Adipocyte (in vitro differentiated cells): ENCODE results near the gene SLC22A16.
"Not testable (repeated sequence)": the region's sequence is repeated elsewhere in the genome, so short reads cannot be mapped to it uniquely, and the experiment has no call there.

Source experiments
- DNase-seq: peaks from one replicate; pipeline ENCODE4 v3.0.0-alpha.2; 2015; ENCODE audit warnings: low read depth
- H3K27me3 ChIP-seq: replicated peaks from 2 replicates; pipeline ENCODE4 v1.7.0; 2013; ENCODE audit warnings: mild to moderate bottlenecking, low read length, moderate library complexity; ENCODE audit not compliant: control insufficient read depth, insufficient read depth
- H3K36me3 ChIP-seq: 2 replicates; pipeline ENCODE4 v1.7.0; 2013; ENCODE audit warnings: low read length, mild to moderate bottlenecking, moderate library complexity; ENCODE audit not compliant: control insufficient read depth, insufficient read depth, severe bottlenecking
- H3K4me1 ChIP-seq: 2 replicates; pipeline ENCODE4 v1.7.0; 2013; ENCODE audit warnings: mild to moderate bottlenecking, low read length, moderate library complexity; ENCODE audit not compliant: control insufficient read depth, insufficient read depth
- H3K4me3 ChIP-seq: 2 replicates; pipeline ENCODE4 v1.7.0; 2013; ENCODE audit warnings: mild to moderate bottlenecking, low read length, moderate library complexity
- H3K9ac ChIP-seq: 2 replicates; pipeline ENCODE4 v1.7.0; 2013; ENCODE audit warnings: mild to moderate bottlenecking, low read length, moderate library complexity
- H3K9me3 ChIP-seq: 2 replicates; pipeline ENCODE4 v1.7.0; 2013; ENCODE audit warnings: mild to moderate bottlenecking, low read length, moderate library complexity; ENCODE audit not compliant: control insufficient read depth

SLC22A16 gene

DNA sequence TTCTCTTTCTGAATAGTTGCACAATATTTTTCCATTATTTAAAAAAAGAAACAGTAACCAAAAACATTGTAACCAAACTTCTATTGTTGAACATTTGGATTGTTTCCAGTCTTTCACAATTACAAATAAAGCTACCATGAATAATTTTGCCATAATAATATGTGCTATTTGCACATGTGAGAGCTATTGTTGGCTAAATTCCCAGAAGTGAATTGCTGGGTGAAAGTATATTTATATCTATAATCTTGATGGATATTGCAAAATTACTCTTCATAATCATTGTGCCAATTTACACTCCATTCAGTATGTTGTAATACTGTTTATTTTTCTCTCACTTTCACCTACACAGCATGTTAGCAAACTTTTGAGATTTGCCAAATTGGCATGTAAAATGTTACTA lies 36.6 kb upstream of the SLC22A16 start:
- no peak overlapping the region for H3K9ac ChIP-seq
- peak; percentile 66 for DNase-seq

DNA sequence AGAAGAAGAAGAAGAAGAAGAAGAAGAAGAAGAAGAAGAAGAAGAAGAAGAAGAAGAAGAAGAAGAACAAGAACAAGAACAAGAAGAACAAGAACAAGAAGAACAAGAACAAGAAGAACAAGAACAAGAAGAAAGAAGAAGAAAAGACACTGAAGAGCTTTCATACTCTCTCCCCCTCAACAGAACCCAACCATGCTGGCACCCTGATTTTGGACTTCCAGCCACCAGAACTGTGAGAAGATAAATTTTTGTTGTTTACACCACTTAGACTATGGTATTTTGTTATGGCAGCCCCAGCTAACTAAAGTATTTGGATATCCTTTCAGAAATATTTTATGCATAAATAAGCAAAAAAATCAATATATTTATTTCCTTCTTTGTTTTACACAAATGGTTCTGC lies 36.1 kb upstream of the SLC22A16 start:
- not testable (repeated sequence) for DNase-seq, H3K36me3 ChIP-seq, H3K9ac ChIP-seq, H3K4me3 ChIP-seq, H3K27me3 ChIP-seq, H3K9me3 ChIP-seq
- H3K4me1 ChIP-seq, result peaks cover 18% of the 10 kb centered on the region

More for the DNA sequence above, 36.6 kb upstream of the SLC22A16 start:
- Histone ChIP-seq H3K9me3 (no peaks in the 10 kb centered on the region), H3K36me3 (no peaks in the 10 kb centered on the region), H3K27me3 (no peaks in the 10 kb centered on the region), H3K4me3 (no peak overlapping the region), H3K4me1 (peaks cover 23% of the 10 kb centered on the region)

DNA sequence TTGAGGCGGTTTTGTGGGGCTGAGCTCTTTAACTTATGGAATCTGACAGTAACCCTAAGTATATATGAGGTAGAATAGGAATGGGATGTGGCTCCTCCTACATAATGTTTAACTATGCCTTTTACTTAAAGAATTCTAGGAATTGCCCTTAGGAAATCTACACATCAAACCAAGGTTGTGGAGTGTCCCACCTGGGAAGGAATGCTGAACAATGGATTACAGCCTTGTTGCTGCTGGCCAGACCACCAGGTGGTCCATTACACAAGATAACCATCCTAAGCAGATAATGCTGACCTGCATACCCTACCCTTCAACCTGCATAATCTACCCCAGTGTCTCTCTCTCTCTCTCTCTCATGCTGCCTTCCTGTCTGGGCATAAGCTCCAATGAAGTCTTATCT lies 35.0 kb upstream of the SLC22A16 start:
- H3K36me3 ChIP-seq, result no peaks in the 10 kb centered on the region
- no peaks in the 10 kb centered on the region for H3K9me3 ChIP-seq
- no peak overlapping the region for H3K4me3 ChIP-seq
- H3K4me1 ChIP-seq, result peaks cover 9% of the 10 kb centered on the region
- H3K27me3 ChIP-seq, result no peaks in the 10 kb centered on the region
- no peak overlapping the region for H3K9ac ChIP-seq
- DNase-seq, result no peak

DNA sequence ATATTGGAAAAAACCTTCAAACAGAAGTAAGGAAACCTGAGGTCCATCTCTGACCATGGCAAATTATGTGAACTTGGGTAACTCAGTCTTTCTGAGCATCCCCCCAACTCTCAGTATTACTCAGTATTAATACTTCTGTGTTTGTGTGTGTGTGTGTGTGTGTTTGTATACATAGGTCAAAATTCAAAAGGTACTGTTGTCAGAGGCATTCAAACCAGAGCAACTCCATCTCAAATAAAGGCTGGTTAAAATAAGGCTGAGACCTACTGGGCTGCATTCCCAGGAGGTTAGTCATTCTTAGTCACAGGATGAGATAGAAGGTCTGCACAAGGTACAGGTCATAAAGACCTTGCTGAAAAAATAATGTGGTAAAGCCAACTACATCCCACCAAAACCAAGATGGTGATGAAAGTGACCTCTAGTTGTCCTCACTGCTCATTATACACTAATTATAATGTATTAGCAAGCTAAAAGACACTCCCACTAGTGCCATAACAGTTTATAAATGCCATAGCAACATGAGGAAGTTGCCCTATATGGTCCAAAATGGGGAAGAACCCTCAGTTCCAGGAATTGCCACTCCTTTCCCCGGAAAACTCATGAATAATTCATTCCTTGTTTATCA lies 33.3 kb upstream of the SLC22A16 start:
- no peaks in the 10 kb centered on the region for H3K9me3 ChIP-seq
- no peaks in the 10 kb centered on the region for H3K36me3 ChIP-seq
- H3K9ac ChIP-seq, result no peak overlapping the region
- H3K27me3 ChIP-seq, result no peaks in the 10 kb centered on the region
- peak; percentile 17 for DNase-seq
- peaks cover 9% of the 10 kb centered on the region for H3K4me1 ChIP-seq
- no peak overlapping the region for H3K4me3 ChIP-seq

DNA sequence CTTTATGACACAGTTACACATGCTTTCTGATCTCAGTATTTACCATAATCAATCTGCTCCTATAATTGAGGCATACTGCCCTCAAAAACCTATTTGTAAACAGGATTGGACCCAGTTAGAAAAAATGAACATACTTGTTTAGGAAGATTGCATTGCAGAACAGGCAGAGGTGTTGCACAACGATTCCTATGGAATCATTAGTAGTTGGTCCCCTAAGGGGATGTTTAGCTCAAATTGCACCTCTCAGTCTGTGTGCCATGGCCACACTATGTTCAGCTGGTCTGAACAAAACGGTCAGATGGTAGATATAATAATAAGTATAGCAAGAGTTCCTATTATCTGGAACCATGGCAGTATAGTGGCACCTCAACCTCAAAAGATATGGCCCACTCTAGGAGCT lies 28.5 kb upstream of the SLC22A16 start:
- not testable (repeated sequence) for H3K36me3 ChIP-seq, H3K9ac ChIP-seq, H3K27me3 ChIP-seq, DNase-seq, H3K9me3 ChIP-seq, H3K4me1 ChIP-seq, H3K4me3 ChIP-seq

DNA sequence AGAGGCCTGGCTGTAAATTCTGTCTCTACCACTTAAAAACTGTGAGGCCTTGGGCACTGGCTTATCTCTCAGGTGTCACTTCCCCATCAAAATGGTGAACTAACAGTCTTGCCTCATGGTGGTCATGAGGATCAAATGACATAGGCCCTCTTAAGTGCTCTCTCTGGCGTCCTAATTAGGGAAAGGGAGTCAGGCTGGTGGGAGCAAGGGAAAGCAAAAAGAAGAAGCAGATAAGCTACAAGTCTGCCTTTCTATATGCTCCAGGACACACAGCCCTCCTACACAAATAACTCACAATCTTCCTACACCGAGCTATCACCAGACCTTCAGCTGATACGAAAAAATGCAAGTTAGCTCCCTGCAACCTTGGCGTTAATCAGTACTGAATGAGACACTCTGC lies 19.5 kb upstream of the SLC22A16 start:
- Histone ChIP-seq H3K4me3 (no peak overlapping the region), H3K9ac (no peak overlapping the region), H3K9me3 (no peaks in the 10 kb centered on the region), H3K36me3 (no peaks in the 10 kb centered on the region), H3K4me1 (peaks cover 16% of the 10 kb centered on the region), H3K27me3 (peaks cover 13% of the 10 kb centered on the region)
- DNase-seq, result no peak

DNA sequence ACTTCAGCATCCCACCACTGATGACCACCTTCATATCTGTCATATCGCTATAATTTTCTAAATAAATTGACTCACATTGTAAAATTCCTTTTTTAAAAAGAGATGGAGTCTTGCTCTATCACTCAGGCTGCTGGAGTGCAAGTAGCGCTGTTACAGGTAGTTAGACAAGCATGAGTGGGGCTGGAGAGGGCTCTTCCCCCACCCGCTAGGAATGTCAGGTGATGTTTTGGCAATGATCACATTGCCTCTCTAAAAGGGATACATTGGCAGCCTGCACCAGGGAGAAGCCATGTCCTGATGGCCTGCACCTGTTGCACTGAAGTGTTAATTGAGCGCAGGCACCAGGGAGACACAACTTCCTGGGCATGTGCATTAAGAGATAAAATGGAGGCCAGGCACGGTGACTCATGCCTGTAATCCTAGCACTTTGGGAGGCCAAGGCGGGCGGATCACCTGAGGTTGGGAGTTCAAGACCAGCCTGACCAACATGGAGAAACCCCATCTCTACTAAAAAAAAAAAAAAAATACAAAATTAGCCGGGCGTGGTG lies 16.9 kb upstream of the SLC22A16 start:
- DNase-seq, result no peak
- Histone ChIP-seq H3K9me3 (no peaks in the 10 kb centered on the region), H3K9ac (no peak overlapping the region), H3K4me3 (no peak overlapping the region), H3K4me1 (peaks cover 16% of the 10 kb centered on the region), H3K27me3 (peaks cover 11% of the 10 kb centered on the region), H3K36me3 (no peaks in the 10 kb centered on the region)

DNA sequence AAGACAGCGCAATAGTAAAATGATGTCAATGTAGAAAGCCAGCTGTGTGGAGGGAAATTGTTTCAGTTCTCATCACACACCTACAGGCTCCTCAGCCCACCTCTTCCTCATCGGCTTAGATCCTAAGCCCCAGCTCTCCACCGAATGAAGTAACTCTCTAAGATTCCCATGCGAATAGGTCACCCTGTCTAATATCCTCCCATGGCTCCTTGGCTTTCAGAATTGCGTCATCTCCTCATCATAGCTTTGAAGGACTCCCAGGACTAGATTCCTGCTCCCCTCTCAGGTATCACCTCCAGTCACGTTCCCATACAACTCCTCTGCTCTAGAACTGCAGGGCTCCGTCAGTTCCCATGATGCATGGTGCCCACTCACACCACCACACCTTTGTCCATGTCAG lies 16.2 kb upstream of the SLC22A16 start:
- peaks cover 16% of the 10 kb centered on the region for H3K4me1 ChIP-seq
- no peak overlapping the region for H3K4me3 ChIP-seq
- no peak for DNase-seq
- no peaks in the 10 kb centered on the region for H3K36me3 ChIP-seq
- H3K9me3 ChIP-seq, result no peaks in the 10 kb centered on the region
- H3K9ac ChIP-seq, result no peak overlapping the region
- peaks cover 5% of the 10 kb centered on the region for H3K27me3 ChIP-seq

DNA sequence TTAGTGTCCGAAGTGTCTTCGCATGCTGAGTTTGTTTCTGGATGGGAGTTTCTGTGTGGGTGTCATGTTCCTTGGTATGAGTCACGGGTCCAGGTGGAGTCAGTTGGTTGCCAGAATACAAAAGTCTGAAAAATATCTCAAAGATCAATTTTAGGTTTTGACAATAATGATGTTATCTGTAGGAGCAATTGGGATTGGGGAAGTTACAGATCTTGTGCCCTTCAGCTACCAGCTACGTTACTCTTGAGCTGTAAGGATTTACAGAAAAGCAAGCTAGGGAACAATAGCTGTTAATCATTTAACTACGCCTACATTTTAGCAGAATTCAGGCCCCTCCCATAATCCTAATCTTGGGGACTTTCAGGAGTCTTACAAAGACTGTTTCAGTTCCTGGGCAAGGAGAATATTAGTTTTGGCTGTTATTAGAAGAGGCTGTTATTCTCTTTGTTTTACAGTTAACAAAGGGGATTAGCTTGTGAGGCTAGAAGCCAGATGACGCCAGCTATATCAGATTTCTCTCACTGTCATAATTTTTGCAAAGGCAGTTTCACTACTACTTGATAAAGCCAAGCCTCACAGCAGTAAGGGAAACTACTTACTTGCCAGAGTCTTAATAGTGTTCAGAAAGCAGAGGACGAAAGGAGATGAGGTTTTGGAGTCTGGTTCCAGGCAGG lies 15.4 kb upstream of the SLC22A16 start:
- Histone ChIP-seq H3K27me3 (peaks cover 5% of the 10 kb centered on the region), H3K4me1 (peaks cover 16% of the 10 kb centered on the region), H3K9me3 (no peaks in the 10 kb centered on the region), H3K9ac (no peak overlapping the region), H3K4me3 (peak overlapping the region; percentile 46), H3K36me3 (no peaks in the 10 kb centered on the region)
- DNase-seq, result peak; percentile 11

DNA sequence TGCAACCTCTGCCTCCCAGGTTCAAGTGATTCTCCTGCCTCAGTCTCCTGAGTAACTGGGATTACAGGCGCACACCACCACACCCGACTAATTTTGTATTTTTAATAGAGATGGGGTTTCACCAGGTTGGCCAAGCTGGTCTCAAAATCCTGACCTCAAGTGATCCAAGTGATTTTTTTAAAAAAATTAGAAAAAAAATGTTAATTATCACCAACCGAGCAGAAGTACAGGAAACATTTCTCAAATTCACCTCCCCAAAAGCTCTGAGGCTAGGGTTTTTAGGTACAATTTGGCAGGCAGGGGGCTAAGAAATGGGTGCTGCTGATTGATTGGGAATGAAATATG lies 14.9 kb upstream of the SLC22A16 start:
- Histone ChIP-seq H3K4me1 (peaks cover 16% of the 10 kb centered on the region), H3K27me3 (peaks cover 5% of the 10 kb centered on the region), H3K9me3 (no peaks in the 10 kb centered on the region), H3K9ac (no peak overlapping the region), H3K4me3 (no peak overlapping the region), H3K36me3 (no peaks in the 10 kb centered on the region)
- DNase-seq, result no peak

DNA sequence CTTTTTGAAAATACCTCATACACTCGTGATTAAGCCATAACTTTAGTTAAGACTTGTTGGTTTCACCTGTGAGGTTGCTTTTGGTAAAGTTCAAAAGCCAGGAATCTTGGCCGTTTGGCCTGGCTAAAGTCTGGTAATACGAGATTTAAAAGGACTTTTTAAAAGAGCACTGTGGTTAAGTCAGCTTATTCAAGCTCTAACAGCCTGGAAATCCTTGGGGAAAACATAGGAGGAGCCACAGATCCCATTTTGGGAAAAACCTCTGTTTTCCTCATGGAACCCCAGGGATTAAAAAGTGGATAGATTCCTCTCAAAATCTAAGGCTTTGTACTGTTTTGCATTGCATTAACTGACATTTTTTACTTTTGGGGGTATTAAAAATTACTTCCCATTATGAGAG lies 13.7 kb upstream of the SLC22A16 start:
- Histone ChIP-seq H3K9me3 (no peaks in the 10 kb centered on the region), H3K9ac (no peak overlapping the region), H3K36me3 (no peaks in the 10 kb centered on the region), H3K27me3 (peaks cover 5% of the 10 kb centered on the region), H3K4me3 (no peak overlapping the region), H3K4me1 (peaks cover 16% of the 10 kb centered on the region)
- no peak for DNase-seq
